IMR-90 (cell line): ENCODE measurements around the gene SHISA4. TPM values are rescaled to one million over a fixed set of nuclear protein-coding genes. Genes with fewer than 3 reads are reported as not detected.

Experiments
- ATAC-seq: fragments of 200-7000 bp; cut with Tn5 transposase; 2 replicates; pipeline ENCODE4 v1.9.1; 2020; ENCODE audit warnings: low read depth, mild to moderate bottlenecking, moderate library complexity
- BruUV-seq: library from RNA; stranded (reverse); fragments of 400-500 nt; replicated peaks from 2 replicates; lab custom pipeline; 2021; lab: Mats Ljungman, UMichigan
- CTCF ChIA-PET: fragments of 300-600 bp; formaldehyde crosslinking; extraction: SDS; loops from one replicate; lab custom pipeline; 2021; ENCODE audit warnings: antibody characterized with exemption; lab: Yijun Ruan, JAX
- POLR2A ChIA-PET: fragments of 300-600 bp; sonication (Branson Sonifier 250); formaldehyde crosslinking; loops from one replicate; lab custom pipeline; 2022; ENCODE audit warnings: antibody characterized with exemption; ENCODE audit not compliant: unreplicated experiment; lab: Charles Lee
- DNase-seq: peaks from one replicate; pipeline ENCODE4 v3.0.0; 2013
- H2AFZ ChIP-seq: replicated peaks from 2 replicates; pipeline ENCODE3; 2013; ENCODE audit warnings: low read length, mild to moderate bottlenecking; ENCODE audit not compliant: poor library complexity
- H2AK5ac ChIP-seq: 2 replicates; pipeline ENCODE4 v1.6.1; 2013; ENCODE audit warnings: low read depth, low read length, inconsistent platforms
- H2AK9ac ChIP-seq: replicated peaks from 2 replicates; pipeline ENCODE3; 2013; ENCODE audit warnings: mild to moderate bottlenecking, low read depth, low read length, moderate library complexity; ENCODE audit not compliant: poor library complexity
- H2BK120ac ChIP-seq: 2 replicates; pipeline ENCODE4 v1.6.1; 2013; ENCODE audit warnings: low read depth, low read length, inconsistent platforms
- H2BK15ac ChIP-seq: 3 replicates; pipeline ENCODE4 v1.6.1; 2013; ENCODE audit warnings: low read depth, low read length, inconsistent platforms
- H2BK20ac ChIP-seq: 2 replicates; pipeline ENCODE4 v1.6.1; 2013; ENCODE audit warnings: low read depth, mild to moderate bottlenecking, inconsistent platforms, low read length, moderate library complexity
- H2BK5ac ChIP-seq: 2 replicates; pipeline ENCODE4 v1.6.1; 2013; ENCODE audit warnings: mild to moderate bottlenecking, low read depth, low read length, inconsistent platforms; ENCODE audit not compliant: poor library complexity, severe bottlenecking
- H3K14ac ChIP-seq: replicated peaks from 2 replicates; pipeline ENCODE4 v1.6.1; 2013; ENCODE audit warnings: low read depth, low read length, inconsistent platforms
- H3K18ac ChIP-seq: 2 replicates; pipeline ENCODE4 v1.6.1; 2013; ENCODE audit warnings: low read depth, low read length, control low read depth
- H3K23ac ChIP-seq: 2 replicates; pipeline ENCODE4 v1.6.1; 2013; ENCODE audit warnings: low read depth, low read length, inconsistent platforms
- H3K27ac ChIP-seq: 2 replicates; pipeline ENCODE4 v1.5.1; 2013; ENCODE audit warnings: mild to moderate bottlenecking, control low read depth, low read length; ENCODE audit not compliant: insufficient read depth
- H3K27me3 ChIP-seq: 2 replicates; pipeline ENCODE4 v1.6.1; 2013; ENCODE audit warnings: low read length; ENCODE audit not compliant: control insufficient read depth, insufficient read depth
- H3K36me3 ChIP-seq: 2 replicates; pipeline ENCODE4 v1.6.1; 2013; ENCODE audit warnings: low read length, mixed read lengths; ENCODE audit not compliant: control insufficient read depth, insufficient read depth
- H3K4ac ChIP-seq: 2 replicates; pipeline ENCODE4 v1.6.1; 2013; ENCODE audit warnings: low read depth, low read length, inconsistent platforms
- H3K4me1 ChIP-seq: 2 replicates; pipeline ENCODE4 v1.6.1; 2013; ENCODE audit warnings: low read length, mixed read lengths; ENCODE audit not compliant: control insufficient read depth, insufficient read depth
- H3K4me2 ChIP-seq: 2 replicates; pipeline ENCODE4 v1.6.1; 2013; ENCODE audit warnings: low read depth, mild to moderate bottlenecking, control low read depth, low read length, moderate library complexity
- H3K4me3 ChIP-seq: 2 replicates; pipeline ENCODE4 v1.5.1; 2013; ENCODE audit warnings: low read depth, mild to moderate bottlenecking, control low read depth, low read length, moderate library complexity; ENCODE audit not compliant: insufficient read depth
- H3K56ac ChIP-seq: 2 replicates; pipeline ENCODE4 v1.6.1; 2013; ENCODE audit warnings: low read length, inconsistent platforms; ENCODE audit not compliant: insufficient read depth; ENCODE audit errors: extremely low read depth
- H3K79me1 ChIP-seq, 2 experiments: 2 replicates each; pipeline ENCODE4 v1.6.1; 2013; ENCODE audit warnings: low read length in 2 of 2, inconsistent platforms in 1 of 2, low read depth in 1 of 2
- H3K9ac ChIP-seq: 2 replicates; pipeline ENCODE4 v1.6.1; 2013; ENCODE audit warnings: low read depth, low read length, control low read depth
- H3K9me1 ChIP-seq: 2 replicates; pipeline ENCODE4 v1.6.1; 2013; ENCODE audit warnings: low read length, inconsistent platforms; ENCODE audit not compliant: insufficient read depth
- H3K9me3 ChIP-seq: 2 replicates; pipeline ENCODE4 v1.6.1; 2013; ENCODE audit warnings: low read length; ENCODE audit not compliant: control insufficient read depth, insufficient read depth
- H4K20me1 ChIP-seq: 2 replicates; pipeline ENCODE4 v1.6.1; 2013; ENCODE audit warnings: low read length, inconsistent platforms; ENCODE audit not compliant: insufficient read depth
- H4K5ac ChIP-seq: 2 replicates; pipeline ENCODE4 v1.6.1; 2013; ENCODE audit warnings: mild to moderate bottlenecking, low read depth, low read length, control low read depth
- H4K8ac ChIP-seq, 2 experiments: 2 replicates each; pipeline ENCODE4 v1.6.1; 2013; ENCODE audit warnings: low read depth in 2 of 2, low read length in 2 of 2, control low read depth in 1 of 2, inconsistent platforms in 1 of 2
- H4K91ac ChIP-seq: 2 replicates; pipeline ENCODE4 v1.6.1; 2013; ENCODE audit warnings: low read depth, low read length, inconsistent platforms; ENCODE audit not compliant: insufficient read depth
- WGBS, 2 experiments: methylation state at CpG; one replicate each; pipeline versions ENCODE4 v1.1.5 to v1.1.7; 2013; ENCODE audit warnings: missing lambda C conversion rate in 2 of 2; ENCODE audit not compliant: insufficient read length in 1 of 2; ENCODE audit errors: extremely low coverage in 2 of 2; 5-methylcytosine and 5-hydroxymethylcytosine counted together
- dilution Hi-C: fragments of 300-500 bp; cut with HindIII; formaldehyde crosslinking; loops from one replicate; pipeline ENCODE4 v1.14.3; 2018; ENCODE audit warnings: low sequenced_read_pairs; ENCODE audit not compliant: unreplicated experiment
- in situ Hi-C: fragments of 300-500 bp; cut with MboI; formaldehyde crosslinking; loops from 3 replicates; pipeline ENCODE4 v1.14.3; 2019; ENCODE audit warnings: low sequenced_read_pairs, inconsistent platforms, mixed read lengths
- intact Hi-C: fragments of 100-400 bp; cut with micrococcal nuclease; formaldehyde crosslinking; loops from 2 replicates; pipeline ENCODE4 v1.10.0; 2022
- polyA plus RNA-seq, 3 experiments: library from polyadenylated mRNA; depleted of rRNA; stranded (reverse); fragments of >200 nt; gene quantifications; 2 replicates each; pipeline ENCODE4 v1.2.3, GENCODE V29; 2012; ENCODE audit warnings: low replicate concordance in 1 of 3
- total RNA-seq: library from RNA; depleted of rRNA; stranded (reverse); fragments of >200 nt; gene quantifications from 2 replicates; pipeline ENCODE4 v1.2.3, GENCODE V29; 2012
- TF ChIP-seq, protein P1 (sequence below): fragments of 150-350 bp; IDR thresholded peaks from 2 replicates; pipeline ENCODE4 v1.6.1; 2016; ENCODE audit warnings: low read depth, mild to moderate bottlenecking, low read length, moderate library complexity, borderline replicate concordance

The SHISA4 gene
- total and polyA plus RNA-seq, 2 of the 4 experiments (the other 2 are of a cell fraction), result 10.0 to 34.8 TPM

- H4K91ac ChIP-seq, result no peak overlapping the region
- H3K56ac ChIP-seq, result no peak overlapping the region
- no peaks in the 10 kb centered on the region for H4K20me1 ChIP-seq
- H3K36me3 ChIP-seq, result peaks cover 27% of the 10 kb centered on the region
- TF ChIP-seq, protein P1, sequence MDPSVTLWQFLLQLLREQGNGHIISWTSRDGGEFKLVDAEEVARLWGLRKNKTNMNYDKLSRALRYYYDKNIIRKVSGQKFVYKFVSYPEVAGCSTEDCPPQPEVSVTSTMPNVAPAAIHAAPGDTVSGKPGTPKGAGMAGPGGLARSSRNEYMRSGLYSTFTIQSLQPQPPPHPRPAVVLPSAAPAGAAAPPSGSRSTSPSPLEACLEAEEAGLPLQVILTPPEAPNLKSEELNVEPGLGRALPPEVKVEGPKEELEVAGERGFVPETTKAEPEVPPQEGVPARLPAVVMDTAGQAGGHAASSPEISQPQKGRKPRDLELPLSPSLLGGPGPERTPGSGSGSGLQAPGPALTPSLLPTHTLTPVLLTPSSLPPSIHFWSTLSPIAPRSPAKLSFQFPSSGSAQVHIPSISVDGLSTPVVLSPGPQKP, result no peak
- 50% methylated on average over 1 of the region's 5 CpGs; no CpG with 5 or more reads in 1 of the 2 experiments for WGBS, 2 experiments
- ATAC-seq (peak; percentile 63), DNase-seq (peak; percentile 48)
- peaks cover 11% of the 10 kb centered on the region; the same call in 1 of the 2 replicates for H3K9me1 ChIP-seq
- dilution Hi-C loops, result no loop called here
- no peak overlapping the region for H3K4me2 ChIP-seq
- no peak overlapping the region for H3K23ac ChIP-seq
- POLR2A ChIA-PET, result no interaction called here
- no peaks in the 10 kb centered on the region for H3K27me3 ChIP-seq
- in situ Hi-C loops, result no loop called here
- 0 out of 2 replicates have a peak overlapping the region, but pooled peaks have one; percentile 1 for H3K9ac ChIP-seq
- H4K8ac ChIP-seq, result peak overlapping the region in 1 of 2 experiments; percentile 6; a peak in 1 of 4 replicates
- peaks cover 33 to 61% of the 10 kb centered on the region in 2 experiments for H3K79me1 ChIP-seq
- peak overlapping the region; percentile 37; the same call in 1 of the 2 replicates for H4K5ac ChIP-seq
- no peak overlapping the region for H2AK5ac ChIP-seq
- peak overlapping the region; percentile 54; the same call in 1 of the 2 replicates for H3K27ac ChIP-seq
- H3K4ac ChIP-seq, result 0 out of 2 replicates have a peak overlapping the region, but pooled peaks have one; percentile 1
- H2BK15ac ChIP-seq, result no peak overlapping the region
- H3K14ac ChIP-seq, result no peak overlapping the region
- peak overlapping the region; percentile 55 for H3K18ac ChIP-seq
- CTCF ChIA-PET, result no interaction called here
- no peak overlapping the region for H3K4me3 ChIP-seq
- H2BK120ac ChIP-seq, result no peak overlapping the region
- no peak overlapping the region for H2BK20ac ChIP-seq
- peaks cover 8% of the 10 kb centered on the region for H3K4me1 ChIP-seq
- no TSS peak for BruUV-seq
- H2BK5ac ChIP-seq, result peak overlapping the region; percentile 1
- H3K9me3 ChIP-seq, result no peaks in the 10 kb centered on the region
- H2AFZ ChIP-seq, result no peak overlapping the region
- no peak overlapping the region for H2AK9ac ChIP-seq
- intact Hi-C loops, result no loop called here
These were observed 37.4 kb downstream of the SHISA4 start for GRCh38 chr1:201925981-201926645.
